WTC11 (cell line): Measurements from ENCODE around the gene NAGLU. TPM values are rescaled to one million over a fixed set of nuclear protein-coding genes. Genes with fewer than 3 reads are reported as not detected.
A peak's percentile ranks its signal among the peaks of the same experiment; 100 is the strongest.

Experiments used
- ATAC-seq: fragments of 200-7000 bp; cut with Tn5 transposase; 2 replicates; pipeline ENCODE4 v1.10.0; 2021; ENCODE audit warnings: mild to moderate bottlenecking, moderate library complexity
- CTCF ChIA-PET: fragments of 300-600 bp; sonication (Branson Sonifier 250); formaldehyde crosslinking; loops from one replicate; lab custom pipeline; 2021; ENCODE audit warnings: antibody characterized with exemption; lab: Charles Lee
- POLR2A ChIA-PET: fragments of 350-600 bp; sonication (Branson Sonifier 250); formaldehyde crosslinking; loops from one replicate; lab custom pipeline; 2021; ENCODE audit warnings: antibody characterized with exemption; lab: Charles Lee
- DNase-seq: peaks from one replicate; pipeline ENCODE4 v3.0.0; 2021; ENCODE audit warnings: low spot score
- H3K27ac Mint-ChIP-seq: 2 replicates; pipeline ENCODE4 v1.8.0; 2021; ENCODE audit warnings: mixed read lengths
- H3K27me3 Mint-ChIP-seq: 2 replicates; pipeline ENCODE4 v1.8.0; 2021; ENCODE audit warnings: low read depth, mild to moderate bottlenecking, moderate library complexity, mixed read lengths
- H3K36me3 Mint-ChIP-seq: 2 replicates; pipeline ENCODE4 v1.8.0; 2021; ENCODE audit warnings: mixed read lengths
- H3K4me1 Mint-ChIP-seq: 2 replicates; pipeline ENCODE4 v1.8.0; 2022; ENCODE audit warnings: mixed read lengths
- H3K4me3 Mint-ChIP-seq: 2 replicates; pipeline ENCODE4 v1.8.0; 2021; ENCODE audit warnings: mild to moderate bottlenecking, moderate library complexity, mixed read lengths
- H3K9me3 Mint-ChIP-seq: 2 replicates; pipeline ENCODE4 v1.8.0; 2021; ENCODE audit warnings: mixed read lengths
- CBFB ChIP-seq: sonication (generic); formaldehyde crosslinking; IDR thresholded peaks from 2 replicates; pipeline ENCODE4 v1.8.1; 2022; ENCODE audit warnings: mild to moderate bottlenecking, low read depth, missing genetic modification reagents
- CREB1 ChIP-seq: sonication (generic); formaldehyde crosslinking; IDR thresholded peaks from 2 replicates; pipeline ENCODE4 v1.8.0; 2023; ENCODE audit warnings: mild to moderate bottlenecking, missing genetic modification reagents
- CREM ChIP-seq: sonication (generic); formaldehyde crosslinking; IDR thresholded peaks from 2 replicates; pipeline ENCODE4 v1.8.1; 2022; ENCODE audit warnings: mild to moderate bottlenecking, missing genetic modification reagents, moderate library complexity
- EMX1 ChIP-seq: fragments of 250-450 bp; sonication (Bioruptor Pico); IDR thresholded peaks from 2 replicates; pipeline ENCODE4 v1.8.0; 2021; ENCODE audit warnings: mild to moderate bottlenecking
- ERG ChIP-seq: fragments of 250-450 bp; sonication (Bioruptor Pico); IDR thresholded peaks from 2 replicates; pipeline ENCODE4 v1.8.0; 2021; ENCODE audit warnings: mild to moderate bottlenecking
- ESRRA ChIP-seq: sonication (generic); formaldehyde crosslinking; IDR thresholded peaks from 2 replicates; pipeline ENCODE4 v1.8.1; 2022; ENCODE audit warnings: mild to moderate bottlenecking, missing genetic modification reagents, borderline replicate concordance
- FOXP1 ChIP-seq: sonication (generic); formaldehyde crosslinking; IDR thresholded peaks from 2 replicates; pipeline ENCODE4 v1.8.0; 2022; ENCODE audit warnings: missing genetic modification reagents, mild to moderate bottlenecking, moderate library complexity, borderline replicate concordance
- GTF2I ChIP-seq: fragments of 250-450 bp; sonication (Bioruptor Pico); conservative IDR thresholded peaks from 2 replicates; pipeline ENCODE4 v1.4.0; 2021; ENCODE audit warnings: mild to moderate bottlenecking
- HMGA2 ChIP-seq: fragments of 250-450 bp; sonication (Bioruptor Pico); IDR thresholded peaks from 2 replicates; pipeline ENCODE4 v1.4.0; 2021; ENCODE audit warnings: mild to moderate bottlenecking, moderate library complexity
- JUN ChIP-seq: sonication (generic); formaldehyde crosslinking; IDR thresholded peaks from 2 replicates; pipeline ENCODE4 v1.8.0; 2023; ENCODE audit warnings: mild to moderate bottlenecking, missing genetic modification reagents
- KAT7 ChIP-seq: sonication (generic); formaldehyde crosslinking; IDR thresholded peaks from 2 replicates; pipeline ENCODE4 v1.8.1; 2023; ENCODE audit warnings: missing genetic modification reagents, mild to moderate bottlenecking, borderline replicate concordance
- MAX ChIP-seq: sonication (generic); formaldehyde crosslinking; IDR thresholded peaks from 2 replicates; pipeline ENCODE4 v1.8.0; 2022; ENCODE audit warnings: mild to moderate bottlenecking, missing genetic modification reagents
- NFYB ChIP-seq: sonication (generic); formaldehyde crosslinking; conservative IDR thresholded peaks from 2 replicates; pipeline ENCODE4 v1.8.0; 2022; ENCODE audit warnings: low read depth, missing genetic modification reagents
- NR2C2 ChIP-seq: sonication (generic); formaldehyde crosslinking; IDR thresholded peaks from 2 replicates; pipeline ENCODE4 v1.8.0; 2022; ENCODE audit warnings: mild to moderate bottlenecking, missing genetic modification reagents
- NR3C1 ChIP-seq: sonication (generic); formaldehyde crosslinking; conservative IDR thresholded peaks from 2 replicates; pipeline ENCODE4 v1.8.1; 2023; ENCODE audit warnings: low read depth, mild to moderate bottlenecking, missing genetic modification reagents
- PRRX2 ChIP-seq: fragments of 250-450 bp; sonication (Bioruptor Pico); IDR thresholded peaks from 2 replicates; pipeline ENCODE4 v1.8.0; 2021; ENCODE audit warnings: mild to moderate bottlenecking
- RORB ChIP-seq: fragments of 250-450 bp; sonication (Bioruptor Pico); IDR thresholded peaks from 2 replicates; pipeline ENCODE4 v1.9.0; 2021; ENCODE audit warnings: mild to moderate bottlenecking
- TEAD1 ChIP-seq: sonication (generic); formaldehyde crosslinking; IDR thresholded peaks from 2 replicates; pipeline ENCODE4 v1.8.0; 2022; ENCODE audit warnings: mild to moderate bottlenecking, missing genetic modification reagents
- TEAD4 ChIP-seq: sonication (generic); formaldehyde crosslinking; IDR thresholded peaks from 2 replicates; pipeline ENCODE4 v1.8.0; 2022; ENCODE audit warnings: mild to moderate bottlenecking, missing genetic modification reagents
- ZNF121 ChIP-seq: sonication (generic); formaldehyde crosslinking; IDR thresholded peaks from 2 replicates; pipeline ENCODE4 v1.8.0; 2023; ENCODE audit warnings: missing genetic modification reagents
- ZNF232 ChIP-seq: sonication (generic); formaldehyde crosslinking; IDR thresholded peaks from 2 replicates; pipeline ENCODE4 v1.8.0; 2022; ENCODE audit warnings: mild to moderate bottlenecking, missing genetic modification reagents
- ZNF317 ChIP-seq: sonication (generic); formaldehyde crosslinking; IDR thresholded peaks from 2 replicates; pipeline ENCODE4 v1.8.1; 2023; ENCODE audit warnings: low read depth, mild to moderate bottlenecking, moderate library complexity, missing genetic modification reagents, borderline replicate concordance
- ZNF425 ChIP-seq: fragments of 250-450 bp; sonication (Bioruptor Pico); conservative IDR thresholded peaks from 2 replicates; pipeline ENCODE4 v1.9.0; 2021; ENCODE audit warnings: mild to moderate bottlenecking
- ZNF512 ChIP-seq: sonication (generic); formaldehyde crosslinking; IDR thresholded peaks from 2 replicates; pipeline ENCODE4 v1.8.1; 2022; ENCODE audit warnings: missing genetic modification reagents, borderline replicate concordance
- ZNF671 ChIP-seq: fragments of 250-450 bp; sonication (Bioruptor Pico); IDR thresholded peaks from 2 replicates; pipeline ENCODE4 v1.8.0; 2021; ENCODE audit warnings: mild to moderate bottlenecking
- total RNA-seq: library from RNA; stranded (reverse); gene quantifications from 3 replicates; pipeline ENCODE4 v1.2.3, GENCODE V29; 2021
- TF ChIP-seq, protein P1 (sequence below): fragments of 200-600 bp; IDR thresholded peaks from 2 replicates; pipeline ENCODE4 v1.8.0; 2022; ENCODE audit warnings: antibody characterized with exemption
- TF ChIP-seq, protein P2 (sequence below): sonication (generic); formaldehyde crosslinking; IDR thresholded peaks from 2 replicates; pipeline ENCODE4 v1.8.1; 2023; ENCODE audit warnings: mild to moderate bottlenecking, missing genetic modification reagents, moderate library complexity
- TF ChIP-seq, protein P3 (sequence below): sonication (generic); formaldehyde crosslinking; IDR thresholded peaks from 2 replicates; pipeline ENCODE4 v1.8.0; 2022; ENCODE audit warnings: mild to moderate bottlenecking, missing genetic modification reagents
- TF ChIP-seq, protein P4 (sequence below): fragments of 250-450 bp; sonication (Bioruptor Pico); IDR thresholded peaks from 2 replicates; pipeline ENCODE4 v1.9.0; 2021; ENCODE audit warnings: mild to moderate bottlenecking
- TF ChIP-seq, protein P5 (sequence below): sonication (generic); formaldehyde crosslinking; IDR thresholded peaks from 2 replicates; pipeline ENCODE4 v1.8.1; 2022; ENCODE audit warnings: mild to moderate bottlenecking, moderate library complexity, missing genetic modification reagents

NAGLU gene
- total RNA-seq, 1 experiment from 2014 or later: 39.3 TPM

DNA sequence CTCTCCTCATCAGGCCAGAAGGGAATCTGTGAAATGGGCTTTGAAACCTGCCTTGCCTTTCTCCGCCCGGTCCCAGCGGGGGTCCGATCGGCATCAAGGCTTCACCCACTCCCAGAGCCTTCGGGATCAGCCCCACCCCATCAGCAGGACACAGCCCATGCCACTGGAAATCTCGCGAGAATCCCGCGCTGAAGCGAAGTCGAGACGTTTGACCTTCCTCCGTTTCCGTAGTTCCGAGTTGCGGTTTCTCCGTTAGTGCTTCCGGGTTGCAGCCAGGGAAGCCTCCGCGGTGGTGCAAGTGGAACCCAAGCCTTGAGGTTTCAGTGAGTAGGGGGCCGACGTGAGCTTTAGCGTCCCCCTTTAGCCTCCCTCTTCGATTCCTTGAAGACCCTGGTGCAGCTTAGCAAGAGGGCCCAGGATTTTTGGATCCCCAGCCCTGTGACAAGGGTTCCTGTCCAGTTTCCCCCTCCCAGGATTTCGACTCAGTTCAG lies 25.9 kb downstream of the NAGLU start, which contains the start of gene COASY:
COASY (plus strand) TSS at position 252 of the 491 bp plus-strand sequence. CDS start 475 bp downstream, outside the sequence.
- Mint-ChIP-seq H3K9me3 (no peaks in the 10 kb centered on the region), H3K36me3 (no peaks in the 10 kb centered on the region; the same call in 1 of the 2 replicates), H3K4me1 (peaks cover 21% of the 10 kb centered on the region), H3K27me3 (no peaks in the 10 kb centered on the region), H3K4me3 (peak within 1 kb of the TSS; percentile 88), H3K27ac (peak within 1 kb of the TSS; percentile 95)
- DNase-seq (peak; percentile 96), ATAC-seq (peak; percentile 84)
- ChIA-PET POLR2A (no interaction called here), CTCF (interaction anchor here (1.2 kb wide), 1 partner anchor 16 kb away, joined by 3 read pairs; no protein-coding TSS in a partner anchor)
- TF ChIP-seq ZNF671 (CRISPR knock-in tag): no peak
- TF ChIP-seq EMX1 (CRISPR knock-in tag): no peak
- TF ChIP-seq HMGA2 (CRISPR knock-in tag): no peak
- TF ChIP-seq ZNF232 (CRISPR knock-in tag): no peak
- no peak for TF ChIP-seq RORB (CRISPR knock-in tag)
- TF ChIP-seq FOXP1 (CRISPR knock-in tag): no peak
- no peak for TF ChIP-seq ZNF317
- TF ChIP-seq CREM (CRISPR knock-in tag): peak; percentile 71
- TF ChIP-seq MAX (CRISPR knock-in tag): peak; percentile 73
- TF ChIP-seq, protein P1, sequence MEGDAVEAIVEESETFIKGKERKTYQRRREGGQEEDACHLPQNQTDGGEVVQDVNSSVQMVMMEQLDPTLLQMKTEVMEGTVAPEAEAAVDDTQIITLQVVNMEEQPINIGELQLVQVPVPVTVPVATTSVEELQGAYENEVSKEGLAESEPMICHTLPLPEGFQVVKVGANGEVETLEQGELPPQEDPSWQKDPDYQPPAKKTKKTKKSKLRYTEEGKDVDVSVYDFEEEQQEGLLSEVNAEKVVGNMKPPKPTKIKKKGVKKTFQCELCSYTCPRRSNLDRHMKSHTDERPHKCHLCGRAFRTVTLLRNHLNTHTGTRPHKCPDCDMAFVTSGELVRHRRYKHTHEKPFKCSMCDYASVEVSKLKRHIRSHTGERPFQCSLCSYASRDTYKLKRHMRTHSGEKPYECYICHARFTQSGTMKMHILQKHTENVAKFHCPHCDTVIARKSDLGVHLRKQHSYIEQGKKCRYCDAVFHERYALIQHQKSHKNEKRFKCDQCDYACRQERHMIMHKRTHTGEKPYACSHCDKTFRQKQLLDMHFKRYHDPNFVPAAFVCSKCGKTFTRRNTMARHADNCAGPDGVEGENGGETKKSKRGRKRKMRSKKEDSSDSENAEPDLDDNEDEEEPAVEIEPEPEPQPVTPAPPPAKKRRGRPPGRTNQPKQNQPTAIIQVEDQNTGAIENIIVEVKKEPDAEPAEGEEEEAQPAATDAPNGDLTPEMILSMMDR: no peak
- TF ChIP-seq PRRX2 (CRISPR knock-in tag): no peak
- TF ChIP-seq GTF2I (CRISPR knock-in tag): no peak
- TF ChIP-seq, protein P2, sequence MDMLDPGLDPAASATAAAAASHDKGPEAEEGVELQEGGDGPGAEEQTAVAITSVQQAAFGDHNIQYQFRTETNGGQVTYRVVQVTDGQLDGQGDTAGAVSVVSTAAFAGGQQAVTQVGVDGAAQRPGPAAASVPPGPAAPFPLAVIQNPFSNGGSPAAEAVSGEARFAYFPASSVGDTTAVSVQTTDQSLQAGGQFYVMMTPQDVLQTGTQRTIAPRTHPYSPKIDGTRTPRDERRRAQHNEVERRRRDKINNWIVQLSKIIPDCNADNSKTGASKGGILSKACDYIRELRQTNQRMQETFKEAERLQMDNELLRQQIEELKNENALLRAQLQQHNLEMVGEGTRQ (CRISPR knock-in tag): no peak
- no peak for TF ChIP-seq ZNF425 (CRISPR knock-in tag)
- TF ChIP-seq CBFB: peak; percentile 78; the same call in 1 of the 2 replicates
- 0 out of 2 replicates have a peak, but pooled peaks have one; percentile 42 for TF ChIP-seq ESRRA (CRISPR knock-in tag)
- no peak for TF ChIP-seq JUN (CRISPR knock-in tag)
- TF ChIP-seq, protein P3, sequence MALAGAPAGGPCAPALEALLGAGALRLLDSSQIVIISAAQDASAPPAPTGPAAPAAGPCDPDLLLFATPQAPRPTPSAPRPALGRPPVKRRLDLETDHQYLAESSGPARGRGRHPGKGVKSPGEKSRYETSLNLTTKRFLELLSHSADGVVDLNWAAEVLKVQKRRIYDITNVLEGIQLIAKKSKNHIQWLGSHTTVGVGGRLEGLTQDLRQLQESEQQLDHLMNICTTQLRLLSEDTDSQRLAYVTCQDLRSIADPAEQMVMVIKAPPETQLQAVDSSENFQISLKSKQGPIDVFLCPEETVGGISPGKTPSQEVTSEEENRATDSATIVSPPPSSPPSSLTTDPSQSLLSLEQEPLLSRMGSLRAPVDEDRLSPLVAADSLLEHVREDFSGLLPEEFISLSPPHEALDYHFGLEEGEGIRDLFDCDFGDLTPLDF (CRISPR knock-in tag): no peak
- TF ChIP-seq ZNF121 (CRISPR knock-in tag): no peak
- TF ChIP-seq TEAD1: peak; percentile 75; the same call in 1 of the 2 replicates
- TF ChIP-seq, protein P4, sequence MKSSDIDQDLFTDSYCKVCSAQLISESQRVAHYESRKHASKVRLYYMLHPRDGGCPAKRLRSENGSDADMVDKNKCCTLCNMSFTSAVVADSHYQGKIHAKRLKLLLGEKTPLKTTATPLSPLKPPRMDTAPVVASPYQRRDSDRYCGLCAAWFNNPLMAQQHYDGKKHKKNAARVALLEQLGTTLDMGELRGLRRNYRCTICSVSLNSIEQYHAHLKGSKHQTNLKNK (CRISPR knock-in tag): no peak
- TF ChIP-seq NFYB (CRISPR knock-in tag): no peak
- TF ChIP-seq ERG (CRISPR knock-in tag): no peak
- TF ChIP-seq CREB1 (CRISPR knock-in tag): no peak
- TF ChIP-seq KAT7 (CRISPR knock-in tag): no peak
- TF ChIP-seq TEAD4 (CRISPR knock-in tag): no peak
- no peak for TF ChIP-seq NR3C1 (CRISPR knock-in tag)
- TF ChIP-seq NR2C2 (CRISPR knock-in tag): peak; percentile 95
- TF ChIP-seq ZNF512 (CRISPR knock-in tag): no peak
- TF ChIP-seq, protein P5, sequence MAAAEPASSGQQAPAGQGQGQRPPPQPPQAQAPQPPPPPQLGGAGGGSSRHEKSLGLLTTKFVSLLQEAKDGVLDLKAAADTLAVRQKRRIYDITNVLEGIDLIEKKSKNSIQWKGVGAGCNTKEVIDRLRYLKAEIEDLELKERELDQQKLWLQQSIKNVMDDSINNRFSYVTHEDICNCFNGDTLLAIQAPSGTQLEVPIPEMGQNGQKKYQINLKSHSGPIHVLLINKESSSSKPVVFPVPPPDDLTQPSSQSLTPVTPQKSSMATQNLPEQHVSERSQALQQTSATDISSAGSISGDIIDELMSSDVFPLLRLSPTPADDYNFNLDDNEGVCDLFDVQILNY (CRISPR knock-in tag): peak; percentile 56; the same call in 1 of the 2 replicates
